ENCODE data around the gene WSCD2.

Gene WSCD2

GRCh38 chr12:108090107-108090899, 38.8 kb upstream of the WSCD2 start:
- DNase-seq (ENCODE audit: extremely low read depth, insufficient read length) = no peak
- TF ChIP-seq CTCF (IDR thresholded peaks at IDR 0.05; ENCODE audit: insufficient read depth, low read length, poor library complexity, severe bottlenecking) = no peak
- Histone ChIP-seq H3K27me3 (replicated peaks; ENCODE audit: control insufficient read depth, insufficient read depth, low read length) (no peaks in the 10 kb centered on the region), H3K4me3 (replicated peaks; ENCODE audit: low read depth, low read length) (no peak overlapping the region), H3K36me3 (ENCODE audit: control insufficient read depth, insufficient read depth, low read length) (no peaks in the 10 kb centered on the region)

GRCh38 chr12:108090932-108091678, 38.0 kb upstream of the WSCD2 start:
- no peaks in the 10 kb centered on the region for H3K36me3 ChIP-seq (ENCODE audit: control insufficient read depth, insufficient read depth, low read length)
- no peak overlapping the region for H3K4me3 ChIP-seq (replicated peaks; ENCODE audit: low read depth, low read length)
- no peak for DNase-seq (ENCODE audit: extremely low read depth, insufficient read length)
- no peaks in the 10 kb centered on the region for H3K27me3 ChIP-seq (replicated peaks; ENCODE audit: control insufficient read depth, insufficient read depth, low read length)
- TF ChIP-seq CTCF (IDR thresholded peaks at IDR 0.05; ENCODE audit: insufficient read depth, low read length, poor library complexity, severe bottlenecking) = no peak

- DNase-seq (ENCODE audit: extremely low read depth, insufficient read length) = no peak
- no peak for TF ChIP-seq CTCF (IDR thresholded peaks at IDR 0.05; ENCODE audit: insufficient read depth, low read length, poor library complexity, severe bottlenecking)
- H3K27me3 ChIP-seq (replicated peaks; ENCODE audit: control insufficient read depth, insufficient read depth, low read length) = no peaks in the 10 kb centered on the region
- H3K4me3 ChIP-seq (replicated peaks; ENCODE audit: low read depth, low read length) = no peak overlapping the region
- no peaks in the 10 kb centered on the region for H3K36me3 ChIP-seq (ENCODE audit: control insufficient read depth, insufficient read depth, low read length)
Measured at GRCh38 chr12:108091679-108092051, 37.4 kb upstream of the WSCD2 start.

- no peaks in the 10 kb centered on the region for H3K27me3 ChIP-seq (replicated peaks; ENCODE audit: control insufficient read depth, insufficient read depth, low read length)
- no peak overlapping the region for H3K4me3 ChIP-seq (replicated peaks; ENCODE audit: low read depth, low read length)
- H3K36me3 ChIP-seq (ENCODE audit: control insufficient read depth, insufficient read depth, low read length) = no peaks in the 10 kb centered on the region
- TF ChIP-seq CTCF (IDR thresholded peaks at IDR 0.05; ENCODE audit: insufficient read depth, low read length, poor library complexity, severe bottlenecking) = no peak
- DNase-seq (ENCODE audit: extremely low read depth, insufficient read length) = no peak
Measured at GRCh38 chr12:108093209-108093608, 35.9 kb upstream of the WSCD2 start.

- H3K27me3 ChIP-seq (replicated peaks; ENCODE audit: control insufficient read depth, insufficient read depth, low read length) = no peaks in the 10 kb centered on the region
- no peak for DNase-seq (ENCODE audit: extremely low read depth, insufficient read length)
- no peak for TF ChIP-seq CTCF (IDR thresholded peaks at IDR 0.05; ENCODE audit: insufficient read depth, low read length, poor library complexity, severe bottlenecking)
- H3K4me3 ChIP-seq (replicated peaks; ENCODE audit: low read depth, low read length) = no peak overlapping the region
- no peaks in the 10 kb centered on the region for H3K36me3 ChIP-seq (ENCODE audit: control insufficient read depth, insufficient read depth, low read length)
Measured at GRCh38 chr12:108094056-108094649, 34.9 kb upstream of the WSCD2 start.
